Lung (tissue), 12 donors: ENCODE data around the gene GNPNAT1. TPM values are rescaled to one million over a fixed set of nuclear protein-coding genes. Genes with fewer than 3 reads are reported as not detected.
A peak's percentile ranks its signal among the peaks of the same experiment; 100 is the strongest.

Experiments used
- ATAC-seq: fragments of 200-7000 bp; cut with Tn5 transposase; one replicate; pipeline ENCODE4 v1.9.1; 2020; ENCODE audit warnings: moderate number of reproducible peaks; ENCODE audit not compliant: insufficient read depth, low FRiP score
- DNase-seq, 3 donors: peaks; one replicate each; pipeline ENCODE4 v3.0.0-alpha.2; 2013 to 2017
- H3K27ac ChIP-seq, 2 donors: one replicate each; pipeline ENCODE4 v1.5.1; 2013; ENCODE audit warnings: mild to moderate bottlenecking in 2 of 2, moderate library complexity in 2 of 2, control low read depth in 1 of 2, inconsistent platforms in 1 of 2, low read depth in 1 of 2, low read length in 1 of 2
- H3K27me3 ChIP-seq, 3 donors: one replicate each; pipeline ENCODE4 v1.5.1; 2013; ENCODE audit warnings: low read length in 2 of 3; ENCODE audit not compliant: control insufficient read depth in 3 of 3, insufficient read depth in 3 of 3
- H3K36me3 ChIP-seq, 4 donors: one replicate each; pipeline ENCODE4 v1.5.1; 2013; ENCODE audit warnings: low read length in 4 of 4, mild to moderate bottlenecking in 1 of 4, moderate library complexity in 1 of 4; ENCODE audit not compliant: control insufficient read depth in 4 of 4, insufficient read depth in 4 of 4
- H3K4me1 ChIP-seq, 5 donors: one replicate each; pipeline ENCODE4 v1.5.1; 2013; ENCODE audit warnings: low read length in 5 of 5, mild to moderate bottlenecking in 2 of 5, moderate library complexity in 1 of 5; ENCODE audit not compliant: control insufficient read depth in 5 of 5, insufficient read depth in 5 of 5
- H3K4me3 ChIP-seq: one replicate; pipeline ENCODE4 v1.5.1; 2013; ENCODE audit warnings: mild to moderate bottlenecking, control low read depth, moderate library complexity
- H3K9ac ChIP-seq, 2 donors: one replicate each; pipeline ENCODE4 v1.5.1; 2013; ENCODE audit warnings: low read length in 2 of 2, control low read depth in 1 of 2; ENCODE audit not compliant: insufficient read depth in 1 of 2
- H3K9me3 ChIP-seq, 4 donors: one replicate each; pipeline ENCODE4 v1.5.1; 2013; ENCODE audit warnings: low read length in 3 of 4, mild to moderate bottlenecking in 1 of 4, moderate library complexity in 1 of 4; ENCODE audit not compliant: control insufficient read depth in 4 of 4, insufficient read depth in 3 of 4
- whole genome bisulfite sequencing, 2 donors: extraction: QIAGEN DNeasy Blood & Tissue Kit; methylation state at CpG; one replicate each; pipeline ENCODE4 v1.1.7; 2013; 5-methylcytosine and 5-hydroxymethylcytosine counted together
- polyA plus RNA-seq, 2 donors: library from polyadenylated mRNA; stranded (reverse); fragments of 200-250 nt; gene quantifications; one replicate each; pipeline ENCODE4 v1.2.1, GENCODE V29; 2013
- total RNA-seq, 2 donors: library from RNA; depleted of rRNA in 1 of 2; stranded (reverse); fragments of >200 nt in 1 of 2; gene quantifications; one replicate each; pipeline ENCODE4 v1.2.1, GENCODE V29; 2014 to 2021
- TF ChIP-seq, protein P1 (sequence below): IDR thresholded peaks from 2 replicates; pipeline ENCODE4 v1.5.1; 2012; ENCODE audit warnings: mild to moderate bottlenecking; ENCODE audit errors: control extremely low read depth, extremely low read depth
- donor health status: control.
- donor health status: control.
- donor health status: Bipolar disorder and iron deficiency.
- donor health status: healthy.
- donor health status: DM: yes; HTN: yes; CAD: no.

The GNPNAT1 gene
- total and polyA plus RNA-seq, 4 donors = 7.2 to 18.3 (median 12.3) TPM

DNA sequence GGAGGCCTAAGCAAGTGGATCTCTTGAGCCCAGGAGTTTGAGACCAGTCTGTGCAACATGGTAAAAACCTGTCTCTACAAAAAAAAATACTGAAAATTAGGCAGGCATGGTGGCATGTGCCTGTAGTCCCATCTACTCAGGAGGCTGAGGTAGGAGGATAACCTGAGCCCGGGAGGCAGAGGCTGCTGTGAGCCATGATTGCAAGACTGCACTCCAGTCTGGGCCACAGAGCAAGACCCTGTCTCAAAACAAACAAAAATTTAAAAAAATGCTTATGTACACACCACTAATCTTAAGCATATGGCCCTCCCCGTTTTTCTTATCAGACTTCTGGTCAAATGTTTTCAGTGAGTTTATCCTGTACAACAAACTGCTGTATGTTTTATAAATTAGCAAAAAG is 1.7 kb upstream of the GNPNAT1 start:
- no peaks in the 10 kb centered on the region for H3K9me3 ChIP-seq
- TF ChIP-seq, protein P1, sequence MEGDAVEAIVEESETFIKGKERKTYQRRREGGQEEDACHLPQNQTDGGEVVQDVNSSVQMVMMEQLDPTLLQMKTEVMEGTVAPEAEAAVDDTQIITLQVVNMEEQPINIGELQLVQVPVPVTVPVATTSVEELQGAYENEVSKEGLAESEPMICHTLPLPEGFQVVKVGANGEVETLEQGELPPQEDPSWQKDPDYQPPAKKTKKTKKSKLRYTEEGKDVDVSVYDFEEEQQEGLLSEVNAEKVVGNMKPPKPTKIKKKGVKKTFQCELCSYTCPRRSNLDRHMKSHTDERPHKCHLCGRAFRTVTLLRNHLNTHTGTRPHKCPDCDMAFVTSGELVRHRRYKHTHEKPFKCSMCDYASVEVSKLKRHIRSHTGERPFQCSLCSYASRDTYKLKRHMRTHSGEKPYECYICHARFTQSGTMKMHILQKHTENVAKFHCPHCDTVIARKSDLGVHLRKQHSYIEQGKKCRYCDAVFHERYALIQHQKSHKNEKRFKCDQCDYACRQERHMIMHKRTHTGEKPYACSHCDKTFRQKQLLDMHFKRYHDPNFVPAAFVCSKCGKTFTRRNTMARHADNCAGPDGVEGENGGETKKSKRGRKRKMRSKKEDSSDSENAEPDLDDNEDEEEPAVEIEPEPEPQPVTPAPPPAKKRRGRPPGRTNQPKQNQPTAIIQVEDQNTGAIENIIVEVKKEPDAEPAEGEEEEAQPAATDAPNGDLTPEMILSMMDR = no peak
- 63 to 83% methylated on average over 2 of the region's 2 CpGs for WGBS, 2 donors
- no peak overlapping the region for H3K4me3 ChIP-seq
- H3K4me1 ChIP-seq = peaks cover 0 to 20% (median 6%) of the 10 kb centered on the region in 5 donors
- no peaks in the 10 kb centered on the region for H3K27me3 ChIP-seq
- no peak overlapping the region for H3K27ac ChIP-seq
- H3K36me3 ChIP-seq = no peaks in the 10 kb centered on the region
- no peak for DNase-seq
- no peak for ATAC-seq
- H3K9ac ChIP-seq = no peak overlapping the region

DNA sequence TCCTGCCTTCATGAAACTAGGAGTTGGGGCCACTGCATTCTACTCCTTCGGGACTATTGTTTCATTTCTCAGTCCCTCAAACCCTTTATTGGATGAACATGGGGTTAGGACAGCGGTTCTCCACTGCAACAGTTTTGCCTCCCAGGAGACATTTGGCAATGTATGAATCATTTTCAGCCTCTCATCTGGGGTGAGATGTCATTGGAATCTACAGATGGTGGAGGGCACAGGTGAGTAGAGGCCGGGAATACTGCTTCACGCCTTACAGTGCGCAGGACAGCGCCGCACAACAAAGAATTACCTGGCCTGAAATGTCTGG is 649 bp upstream of the GNPNAT1 start:
- Histone ChIP-seq H3K36me3 (no peaks in the 10 kb centered on the region), H3K9ac (peak overlapping the region; percentile 7 to 14), H3K27ac (peak overlapping the region; percentile 88 to 97), H3K27me3 (no peaks in the 10 kb centered on the region), H3K4me3 (no peak overlapping the region), H3K4me1 (peaks cover 0 to 20% (median 6%) of the 10 kb centered on the region in 5 donors), H3K9me3 (no peaks in the 10 kb centered on the region)
- DNase-seq (no peak), ATAC-seq (no peak)
- TF ChIP-seq, protein P1 = no peak
- WGBS, 2 donors = 83 to 90% methylated on average over 7 of the region's 7 CpGs

DNA sequence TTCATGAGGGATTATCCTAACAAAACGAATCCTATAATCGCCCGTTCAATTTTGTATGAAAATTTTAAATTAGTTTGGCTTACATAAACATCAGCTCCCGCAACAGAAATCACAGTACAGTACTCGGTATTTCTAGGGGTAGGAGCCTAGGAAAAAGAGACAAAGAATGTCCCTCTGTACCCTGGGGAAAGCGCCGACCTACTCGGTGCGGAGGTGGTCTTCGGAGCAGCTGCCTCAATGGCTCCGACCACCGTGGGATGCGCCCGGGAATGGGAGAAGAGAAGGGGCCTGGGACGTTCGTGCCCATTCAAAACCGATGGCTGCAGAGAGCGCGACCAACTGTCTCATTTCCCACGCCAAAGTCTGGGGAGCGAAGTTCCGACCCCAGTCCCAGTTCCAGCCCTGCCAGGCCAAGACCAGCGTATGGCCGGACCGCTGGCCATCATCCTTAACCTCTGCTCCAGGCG is 618 bp downstream of the GNPNAT1 start:
- Histone ChIP-seq H3K4me3 (peak overlapping the region; percentile 63), H3K27ac (peak overlapping the region; percentile 71 to 92), H3K9ac (peak overlapping the region; percentile 57 to 59), H3K27me3 (no peaks in the 10 kb centered on the region), H3K9me3 (no peaks in the 10 kb centered on the region), H3K36me3 (no peaks in the 10 kb centered on the region), H3K4me1 (peaks cover 0 to 20% (median 6%) of the 10 kb centered on the region in 5 donors)
- TF ChIP-seq, protein P1 = no peak
- WGBS, 2 donors = 1% methylated on average over 26 of the region's 26 CpGs
- ATAC-seq (no peak), DNase-seq (peak in 1 of 3 donors; percentile 55)
